Endothelial cell of umbilical vein (primary cell): ENCODE data around the gene KCNK10. TPM values are rescaled to one million over a fixed set of nuclear protein-coding genes. Genes with fewer than 3 reads are reported as not detected.

ENCODE experiments used
- BruUV-seq: library from RNA; stranded (reverse); fragments of 400-500 nt; replicated peaks from 2 replicates; lab custom pipeline; 2021; lab: Mats Ljungman, UMichigan
- CTCF ChIA-PET: fragments of 300-600, 350-600 bp; sonication (Branson Sonifier 250); formaldehyde crosslinking; loops from one replicate; lab custom pipeline; 2021; ENCODE audit warnings: antibody characterized with exemption, inconsistent platforms; lab: Charles Lee
- POLR2A ChIA-PET: fragments of 300-600, 350-600 bp; sonication (Branson Sonifier 250); formaldehyde crosslinking; loops from one replicate; lab custom pipeline; 2021; ENCODE audit warnings: antibody characterized with exemption, inconsistent platforms; lab: Charles Lee
- DNase-seq: peaks from one replicate; pipeline ENCODE4 v3.0.0-alpha.2; 2011; ENCODE audit warnings: low read depth, low spot score
- FAIRE-seq: peaks from 2 replicates; lab custom pipeline; 2011; peaks lifted over from hg19 to GRCh38; lab: Jason Lieb, UNC
- H2AFZ ChIP-seq: 2 replicates; pipeline ENCODE4 v1.6.0; 2012; ENCODE audit warnings: low read depth, low read length, control low read depth, inconsistent platforms
- H3K27ac ChIP-seq: 2 replicates; pipeline ENCODE4 v1.5.1; 2011; ENCODE audit warnings: low read depth, mild to moderate bottlenecking, control low read depth, low read length, moderate library complexity; ENCODE audit not compliant: insufficient read depth
- H3K27me3 ChIP-seq, 2 experiments: 2 replicates each; pipeline versions ENCODE4 v1.6.0 to v1.6.1; 2011; ENCODE audit warnings: low read length in 2 of 2, mixed read lengths in 1 of 2; ENCODE audit not compliant: control insufficient read depth in 2 of 2, insufficient read depth in 2 of 2
- H3K36me3 ChIP-seq, 2 experiments: 2 replicates in 1 of 2; 3 replicates in 1 of 2; pipeline ENCODE4 v1.5.1; 2011; ENCODE audit warnings: low read length in 2 of 2, mild to moderate bottlenecking in 1 of 2, moderate library complexity in 1 of 2; ENCODE audit not compliant: control insufficient read depth in 2 of 2, insufficient read depth in 2 of 2; ENCODE audit errors: extremely low read depth in 1 of 2
- H3K4me1 ChIP-seq: 3 replicates; pipeline ENCODE4 v1.5.1; 2011; ENCODE audit warnings: mild to moderate bottlenecking, low read length; ENCODE audit not compliant: control insufficient read depth, insufficient read depth; ENCODE audit errors: extremely low read depth
- H3K4me2 ChIP-seq: 2 replicates; pipeline ENCODE4 v1.6.1; 2011; ENCODE audit warnings: low read length, control low read depth, mixed read lengths; ENCODE audit not compliant: insufficient read depth
- H3K4me3 ChIP-seq, 3 experiments: fragments of 200-600 bp in 1 of 3; sonication (generic), shearing (Covaris generic) in 1 of 3; replicated peaks in 1 of 3; 2 replicates each; pipeline ENCODE4 v1.5.1; 2011 to 2016; ENCODE audit warnings: control low read depth in 3 of 3, low read length in 3 of 3, mild to moderate bottlenecking in 2 of 3, inconsistent platforms in 1 of 3, low read depth in 1 of 3, moderate library complexity in 1 of 3; ENCODE audit not compliant: insufficient read depth in 1 of 3
- H3K79me2 ChIP-seq: 2 replicates; pipeline ENCODE4 v1.6.0; 2012; ENCODE audit warnings: low read length, inconsistent platforms; ENCODE audit not compliant: control insufficient read depth, insufficient read depth
- H3K9ac ChIP-seq: replicated peaks from 2 replicates; pipeline ENCODE3; 2011; ENCODE audit warnings: low read length, control low read depth; ENCODE audit not compliant: insufficient read depth; ENCODE audit errors: extremely low read depth
- H3K9me1 ChIP-seq: replicated peaks from 3 replicates; pipeline ENCODE4 v1.6.0; 2011; ENCODE audit warnings: mild to moderate bottlenecking, low read length; ENCODE audit not compliant: control insufficient read depth, insufficient read depth; ENCODE audit errors: extremely low read depth
- H3K9me3 ChIP-seq: replicated peaks from 2 replicates; pipeline ENCODE4 v1.5.1; 2012; ENCODE audit warnings: low read length, inconsistent platforms; ENCODE audit not compliant: control insufficient read depth, insufficient read depth
- H4K20me1 ChIP-seq: replicated peaks from 2 replicates; pipeline ENCODE3; 2011; ENCODE audit warnings: mild to moderate bottlenecking, low read length; ENCODE audit not compliant: control insufficient read depth, insufficient read depth; ENCODE audit errors: extremely low read depth
- EZH2 ChIP-seq: IDR thresholded peaks from 2 replicates; pipeline ENCODE4 v1.6.1; 2012; ENCODE audit warnings: borderline replicate concordance, low read depth, mild to moderate bottlenecking, moderate library complexity, low read length, inconsistent platforms; ENCODE audit not compliant: severe bottlenecking
- FOS ChIP-seq: IDR thresholded peaks from 2 replicates; pipeline ENCODE4 v1.6.1; 2011; ENCODE audit warnings: mild to moderate bottlenecking, low read length, moderate library complexity, borderline replicate concordance; ENCODE audit not compliant: insufficient read depth
- GATA2 ChIP-seq: IDR thresholded peaks from 2 replicates; pipeline ENCODE4 v1.7.0; 2011; ENCODE audit warnings: low read depth, mild to moderate bottlenecking, moderate library complexity, mixed read lengths, low read length; ENCODE audit not compliant: insufficient read length, insufficient read depth
- JUN ChIP-seq: IDR thresholded peaks from 2 replicates; pipeline ENCODE4 v1.6.1; 2011; ENCODE audit warnings: borderline replicate concordance, low read depth; ENCODE audit not compliant: insufficient read length, insufficient read depth
- MYC ChIP-seq: IDR thresholded peaks from one replicate; pipeline ENCODE4 v1.6.1; 2011; ENCODE audit warnings: mild to moderate bottlenecking, low read depth, low read length
- POLR2A ChIP-seq: IDR thresholded peaks from 2 replicates; pipeline ENCODE4 v1.6.1; 2012; ENCODE audit warnings: low read depth, mild to moderate bottlenecking, control low read depth, low read length
- POLR2AphosphoS5 ChIP-seq: IDR thresholded peaks from 2 replicates; pipeline ENCODE4 v1.6.1; 2012; ENCODE audit warnings: low read depth, mild to moderate bottlenecking, control low read depth, low read length, moderate library complexity; ENCODE audit not compliant: insufficient read depth
- dilution Hi-C: fragments of 300-500 bp; cut with MboI; formaldehyde crosslinking; loops from one replicate; pipeline ENCODE4 v1.15.0; 2019; ENCODE audit warnings: low sequenced_read_pairs; ENCODE audit not compliant: extremely low pct_ligation_motif_present
- intact Hi-C: fragments of 100-400 bp; cut with micrococcal nuclease; formaldehyde crosslinking; loops from one replicate; pipeline ENCODE4 v1.10.0; 2022
- polyA plus RNA-seq, 4 experiments: library from polyadenylated mRNA; depleted of rRNA in 3 of 4; stranded (reverse) in 3 of 4; unstranded in 1 of 4; fragments of >200 nt; gene quantifications; 2 replicates each; pipeline versions ENCODE4 v1.2.1 to v1.2.3, GENCODE V29; 2011 to 2012; ENCODE audit warnings: missing spikeins in 1 of 4
- total RNA-seq: library from RNA; stranded (reverse); gene quantifications from 2 replicates; pipeline ENCODE4 v1.2.3, GENCODE V29; 2021
- TF ChIP-seq, protein P1 (sequence below), 2 donors: IDR thresholded peaks; 1 replicate in 1 of 2; 2 replicates in 1 of 2; pipeline ENCODE4 v1.5.1; 2011; ENCODE audit warnings: low read length in 2 of 2, mild to moderate bottlenecking in 2 of 2, moderate library complexity in 2 of 2, control low read depth in 1 of 2, inconsistent platforms in 1 of 2, low read depth in 1 of 2; ENCODE audit not compliant: insufficient read depth in 1 of 2; ENCODE audit errors: extremely low read depth in 1 of 2

The KCNK10 gene
- total and polyA plus RNA-seq, 2 donors (not counting 3 experiments of a cell fraction or from before 2014, with no cell fraction given): not detected

DNA sequence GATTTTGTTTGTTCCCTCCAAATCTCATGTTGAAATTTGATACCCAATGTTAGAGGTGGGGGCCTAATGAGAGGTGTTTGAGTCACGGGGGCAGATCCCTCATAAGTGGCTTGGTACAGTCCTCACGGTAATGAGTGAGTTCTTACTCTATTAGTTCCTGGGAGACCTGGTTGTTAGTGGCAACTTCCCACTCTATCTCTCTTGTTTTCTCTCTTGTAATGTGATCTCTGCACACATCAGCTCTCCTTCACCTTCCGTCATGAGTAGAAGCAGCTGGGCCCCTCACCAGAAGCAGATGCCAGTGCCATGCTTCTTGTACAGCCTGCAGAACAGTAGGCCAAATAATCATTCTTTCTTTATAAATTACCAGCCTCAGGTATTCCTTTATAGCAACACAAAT, 29.6 kb upstream of the KCNK10 start:
- no peaks in the 10 kb centered on the region for H3K79me2 ChIP-seq
- no peak overlapping the region for H2AFZ ChIP-seq
- POLR2A ChIA-PET: no interaction called here
- H3K9me3 ChIP-seq: no peaks in the 10 kb centered on the region
- no peaks in the 10 kb centered on the region for H3K27me3 ChIP-seq
- no peak overlapping the region for H3K4me2 ChIP-seq
- no peaks in the 10 kb centered on the region for H3K36me3 ChIP-seq
- no peaks in the 10 kb centered on the region for H3K4me1 ChIP-seq
- dilution Hi-C loops: no loop called here
- no peak for FAIRE-seq
- H4K20me1 ChIP-seq: no peaks in the 10 kb centered on the region
- BruUV-seq: no TSS peak
- no peak overlapping the region for H3K27ac ChIP-seq
- H3K9me1 ChIP-seq: no peaks in the 10 kb centered on the region
- H3K4me3 ChIP-seq: no peak overlapping the region
- intact Hi-C loops: no loop called here
- DNase-seq: no peak
- no peak for TF ChIP-seq GATA2
- TF ChIP-seq, protein P1, sequence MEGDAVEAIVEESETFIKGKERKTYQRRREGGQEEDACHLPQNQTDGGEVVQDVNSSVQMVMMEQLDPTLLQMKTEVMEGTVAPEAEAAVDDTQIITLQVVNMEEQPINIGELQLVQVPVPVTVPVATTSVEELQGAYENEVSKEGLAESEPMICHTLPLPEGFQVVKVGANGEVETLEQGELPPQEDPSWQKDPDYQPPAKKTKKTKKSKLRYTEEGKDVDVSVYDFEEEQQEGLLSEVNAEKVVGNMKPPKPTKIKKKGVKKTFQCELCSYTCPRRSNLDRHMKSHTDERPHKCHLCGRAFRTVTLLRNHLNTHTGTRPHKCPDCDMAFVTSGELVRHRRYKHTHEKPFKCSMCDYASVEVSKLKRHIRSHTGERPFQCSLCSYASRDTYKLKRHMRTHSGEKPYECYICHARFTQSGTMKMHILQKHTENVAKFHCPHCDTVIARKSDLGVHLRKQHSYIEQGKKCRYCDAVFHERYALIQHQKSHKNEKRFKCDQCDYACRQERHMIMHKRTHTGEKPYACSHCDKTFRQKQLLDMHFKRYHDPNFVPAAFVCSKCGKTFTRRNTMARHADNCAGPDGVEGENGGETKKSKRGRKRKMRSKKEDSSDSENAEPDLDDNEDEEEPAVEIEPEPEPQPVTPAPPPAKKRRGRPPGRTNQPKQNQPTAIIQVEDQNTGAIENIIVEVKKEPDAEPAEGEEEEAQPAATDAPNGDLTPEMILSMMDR (IDR thresholded peaks at IDR 0.05; ENCODE audit: extremely low read depth in 1 of 2, insufficient read depth in 1 of 2, low read depth in 1 of 2, low read length in 2 of 2): no peak
- no peak for TF ChIP-seq MYC
- CTCF ChIA-PET: interaction anchor here (1.3 kb wide), 1 partner anchor 407 kb away, joined by 3 read pairs; no protein-coding TSS in a partner anchor
- no peak overlapping the region for H3K9ac ChIP-seq

DNA sequence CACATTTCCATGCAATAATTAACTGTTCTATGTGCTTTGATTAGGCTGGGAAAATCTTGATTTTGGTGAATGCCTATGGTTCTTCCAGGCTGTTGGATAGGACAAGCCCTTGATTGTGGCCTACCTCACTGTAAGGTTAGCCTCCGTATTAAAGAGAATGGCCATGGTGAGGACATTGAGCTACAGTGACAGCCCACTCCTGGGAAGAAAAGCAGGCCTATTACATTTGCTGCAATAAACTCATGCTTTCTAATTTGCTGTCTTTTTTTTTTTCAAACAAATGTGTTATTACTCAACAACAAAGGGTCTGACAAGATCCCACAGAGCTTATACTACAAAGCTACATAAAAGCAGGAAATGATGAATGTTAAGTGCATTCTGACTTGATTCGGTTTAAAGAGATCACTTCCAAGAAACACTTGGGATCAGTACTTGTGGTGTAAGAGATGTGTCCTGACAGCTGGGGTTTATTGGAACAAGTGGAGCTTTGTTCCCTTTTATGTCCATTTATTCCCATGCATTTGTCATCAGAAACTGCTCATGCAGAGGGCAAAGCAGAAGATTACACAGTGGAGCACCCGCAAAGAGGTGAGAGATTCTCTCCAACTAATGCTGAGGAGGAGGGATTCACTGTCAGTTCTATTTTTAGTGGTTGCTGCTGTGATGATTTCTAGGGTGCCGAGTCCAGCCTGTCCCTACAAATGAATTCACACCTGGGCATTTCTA, 29.1 kb upstream of the KCNK10 start:
- no TSS peak for BruUV-seq
- no peaks in the 10 kb centered on the region for H3K79me2 ChIP-seq
- H3K27me3 ChIP-seq: no peaks in the 10 kb centered on the region
- no peaks in the 10 kb centered on the region for H3K36me3 ChIP-seq
- POLR2A ChIA-PET: no interaction called here
- no peaks in the 10 kb centered on the region for H3K9me3 ChIP-seq
- intact Hi-C loops (no loop called here), dilution Hi-C loops (no loop called here)
- FAIRE-seq (no peak), DNase-seq (no peak)
- H3K4me2 ChIP-seq: no peak overlapping the region
- H3K4me1 ChIP-seq: no peaks in the 10 kb centered on the region
- CTCF ChIA-PET: interaction anchor here (1.3 kb wide), 1 partner anchor 407 kb away, joined by 3 read pairs; no protein-coding TSS in a partner anchor
- H4K20me1 ChIP-seq: no peaks in the 10 kb centered on the region
- no peaks in the 10 kb centered on the region for H3K9me1 ChIP-seq
- H3K27ac ChIP-seq: no peak overlapping the region
- H3K9ac ChIP-seq: no peak overlapping the region
- no peak overlapping the region for H2AFZ ChIP-seq
- no peak overlapping the region for H3K4me3 ChIP-seq
- TF ChIP-seq, protein P1 (IDR thresholded peaks at IDR 0.05; ENCODE audit: extremely low read depth in 1 of 2, insufficient read depth in 1 of 2, low read depth in 1 of 2, low read length in 2 of 2): no peak
- TF ChIP-seq FOS (no peak), JUN (no peak), EZH2 (no peak), POLR2AphosphoS5 (no peak), GATA2 (no peak), POLR2A (no peak)
